Stimulated activated CD4-positive, alpha-beta T cell treated with anti-CD3 and anti-CD28 coated beads, Interleukin-4, amount 100 ng/mL, for 4 hours (primary cell): ENCODE measurements around the gene SLC16A13.
"Not testable (repeated sequence)": the region's sequence is repeated elsewhere in the genome, so short reads cannot be mapped to it uniquely, and the experiment has no call there.

ENCODE experiments used
- DNase-seq, 2 experiments: peaks; one replicate each; pipeline ENCODE4 v3.0.0-alpha.2; 2020

Gene SLC16A13

DNA sequence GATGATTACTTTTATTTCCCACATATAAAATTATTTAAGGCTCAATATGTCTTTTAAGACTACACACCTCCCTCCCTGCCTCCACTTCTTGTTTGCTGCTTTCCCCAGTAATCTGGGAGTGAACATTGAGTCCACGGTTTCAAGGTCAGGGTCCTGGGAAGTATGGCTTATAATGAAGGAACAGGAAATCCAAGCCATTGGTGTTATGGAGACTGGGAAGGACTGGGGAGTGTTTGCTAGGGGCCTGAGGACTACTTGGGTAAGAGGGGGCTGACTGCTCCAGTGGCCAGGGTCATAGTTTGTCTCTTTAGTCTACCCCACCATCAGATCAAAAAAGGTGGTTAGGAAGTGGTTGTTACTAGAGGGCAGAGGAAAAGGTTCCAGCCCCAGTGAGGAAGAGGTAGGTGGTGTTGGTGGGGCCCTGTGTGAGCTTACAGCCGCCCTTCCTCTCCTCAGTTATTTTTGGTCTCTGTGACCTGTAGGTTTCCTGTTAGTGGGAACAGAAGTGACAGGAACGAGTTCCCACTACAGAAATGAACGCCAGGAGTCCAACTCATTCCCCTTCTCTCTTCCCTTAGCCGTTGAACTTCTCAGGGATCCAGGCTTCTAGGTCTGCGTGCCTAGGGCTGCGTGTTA, 742 bp upstream of the SLC16A13 start:
- DNase-seq: peak in 1 of 2 experiments; percentile 47

DNA sequence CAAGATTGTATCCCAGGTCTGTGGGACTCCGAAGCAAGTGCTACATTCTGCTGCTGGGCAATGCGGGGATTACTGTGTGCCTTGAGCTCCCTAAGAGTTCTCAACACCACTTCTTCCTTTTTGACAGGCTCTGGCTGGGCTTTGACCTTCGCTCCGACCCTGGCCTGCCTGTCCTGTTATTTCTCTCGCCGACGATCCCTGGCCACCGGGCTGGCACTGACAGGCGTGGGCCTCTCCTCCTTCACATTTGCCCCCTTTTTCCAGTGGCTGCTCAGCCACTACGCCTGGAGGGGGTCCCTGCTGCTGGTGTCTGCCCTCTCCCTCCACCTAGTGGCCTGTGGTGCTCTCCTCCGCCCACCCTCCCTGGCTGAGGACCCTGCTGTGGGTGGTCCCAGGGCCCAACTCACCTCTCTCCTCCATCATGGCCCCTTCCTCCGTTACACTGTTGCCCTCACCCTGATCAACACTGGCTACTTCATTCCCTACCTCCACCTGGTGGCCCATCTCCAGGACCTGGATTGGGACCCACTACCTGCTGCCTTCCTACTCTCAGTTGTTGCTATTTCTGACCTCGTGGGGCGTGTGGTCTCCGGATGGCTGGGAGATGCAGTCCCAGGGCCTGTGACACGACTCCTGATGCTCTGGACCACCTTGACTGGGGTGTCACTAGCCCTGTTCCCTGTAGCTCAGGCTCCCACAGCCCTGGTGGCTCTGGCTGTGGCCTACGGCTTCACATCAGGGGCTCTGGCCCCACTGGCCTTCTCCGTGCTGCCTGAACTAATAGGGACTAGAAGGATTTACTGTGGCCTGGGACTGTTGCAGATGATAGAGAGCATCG, 2.4 kb downstream of the SLC16A13 start:
- no peak for DNase-seq

DNA sequence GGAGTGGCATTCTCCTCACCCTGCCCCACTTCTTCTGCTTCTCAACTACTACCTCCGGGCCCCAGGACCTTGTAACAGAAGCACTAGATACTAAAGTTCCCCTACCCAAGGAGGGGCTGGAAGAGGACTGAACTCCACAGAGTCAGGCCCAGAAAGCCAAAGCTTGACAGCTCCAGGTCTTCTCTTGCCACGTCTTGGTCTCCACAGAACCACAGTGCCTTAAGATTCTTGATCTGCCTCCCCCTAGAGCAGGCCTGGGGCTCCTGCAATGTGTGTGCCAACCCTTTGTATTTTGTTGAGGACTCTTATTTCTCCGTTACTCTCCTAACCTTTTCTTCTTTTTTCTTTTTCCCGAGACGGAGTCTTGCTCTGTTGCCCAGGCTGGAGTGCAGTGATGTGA, 4.0 kb downstream of the SLC16A13 start:
- DNase-seq: no peak

GRCh38 chr17:7041607-7042500, 6.0 kb downstream of the SLC16A13 start:
- DNase-seq: no peak

DNA sequence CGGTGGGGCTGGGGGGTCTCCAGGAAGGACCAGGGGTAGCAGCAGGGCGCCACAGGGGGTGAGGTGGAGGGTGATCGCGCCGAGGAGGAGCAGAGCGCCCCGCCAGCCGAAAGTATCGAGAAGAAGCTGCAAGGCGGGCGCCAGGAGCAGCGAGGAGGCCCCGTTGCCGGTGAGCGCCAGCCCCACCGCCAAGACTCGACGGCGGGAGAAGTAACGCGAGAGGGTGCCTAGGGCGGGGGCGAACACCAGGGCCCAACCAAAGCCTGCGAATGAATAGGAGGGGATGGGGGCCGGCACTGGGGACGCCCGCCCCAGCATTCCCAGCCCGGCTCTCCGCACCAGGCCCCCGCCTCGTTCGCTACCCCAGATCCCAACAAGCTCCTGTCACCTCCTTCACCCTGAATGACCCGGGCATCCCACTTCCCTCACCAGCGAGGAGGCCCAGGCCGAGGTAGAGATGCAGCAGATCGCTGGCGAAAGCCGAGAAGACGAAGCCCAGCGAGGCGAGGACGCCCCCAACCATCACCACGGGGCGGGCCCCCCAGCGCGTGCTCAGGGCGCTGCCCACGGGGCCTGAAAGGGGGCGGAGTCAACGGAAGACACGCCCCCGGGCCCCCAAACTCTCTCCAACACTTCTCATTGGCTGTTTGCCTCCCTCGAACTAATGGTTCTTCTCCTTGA, 6.8 kb downstream of the SLC16A13 start:
- DNase-seq: peak; percentile 34

DNA sequence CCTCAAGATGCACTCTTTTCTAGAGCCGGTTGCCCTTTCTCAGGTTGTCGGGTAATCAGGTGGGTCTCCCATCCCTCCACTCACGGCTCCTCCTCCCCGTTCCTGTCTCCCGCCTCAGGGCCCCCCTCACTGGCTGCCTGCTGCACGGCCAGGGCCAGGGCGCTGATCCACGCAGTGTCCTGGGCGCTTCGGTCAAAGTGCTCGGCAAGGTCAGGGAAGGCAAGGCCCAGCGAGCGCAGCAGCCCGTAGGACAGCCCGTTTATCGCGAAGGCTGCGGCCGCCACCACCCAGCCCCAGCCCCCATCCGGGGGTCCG, 7.3 kb downstream of the SLC16A13 start:
- no peak for DNase-seq

DNA sequence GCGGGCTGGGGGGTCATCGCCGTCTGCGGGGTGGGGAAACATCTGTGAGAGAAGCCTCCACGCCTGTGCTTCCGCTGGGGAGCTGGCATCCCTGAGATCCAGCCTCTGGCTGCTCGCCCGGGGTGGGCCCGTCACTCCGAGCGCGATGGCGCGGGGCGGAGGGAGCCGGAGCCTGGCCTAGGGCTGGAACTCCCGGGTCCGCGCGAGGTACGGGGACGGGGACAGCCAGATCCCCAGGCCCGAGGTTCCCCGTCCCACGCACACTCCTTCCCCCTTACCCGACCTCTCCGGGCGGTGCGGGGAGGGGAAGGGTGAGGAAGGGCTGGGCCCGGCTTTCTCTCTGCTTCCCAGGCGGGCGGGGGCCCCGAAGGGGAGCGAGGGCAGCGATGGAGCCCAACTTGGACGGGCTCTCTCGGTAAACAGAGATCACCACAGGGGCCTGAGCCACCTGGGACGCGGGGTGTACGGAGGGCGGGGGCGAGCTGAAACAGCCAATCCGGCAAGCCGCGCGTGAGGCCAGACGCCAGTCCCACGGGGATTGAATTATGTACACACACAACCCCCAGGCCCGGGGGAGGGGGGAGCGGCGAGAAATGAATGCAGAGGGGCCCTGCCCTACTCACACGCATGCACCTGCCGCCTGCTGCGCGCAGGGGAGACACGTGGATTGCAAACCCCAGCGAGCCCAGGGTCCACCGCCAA, 7.8 kb downstream of the SLC16A13 start, which contains the start of gene SLC16A11:
Gene SLC16A11, minus strand, starts transcription at position 596 of the 702 bp plus-strand sequence. Its CDS starts 579 bp downstream, at position 17.
- peak; percentile 28 to 35 for DNase-seq

DNA sequence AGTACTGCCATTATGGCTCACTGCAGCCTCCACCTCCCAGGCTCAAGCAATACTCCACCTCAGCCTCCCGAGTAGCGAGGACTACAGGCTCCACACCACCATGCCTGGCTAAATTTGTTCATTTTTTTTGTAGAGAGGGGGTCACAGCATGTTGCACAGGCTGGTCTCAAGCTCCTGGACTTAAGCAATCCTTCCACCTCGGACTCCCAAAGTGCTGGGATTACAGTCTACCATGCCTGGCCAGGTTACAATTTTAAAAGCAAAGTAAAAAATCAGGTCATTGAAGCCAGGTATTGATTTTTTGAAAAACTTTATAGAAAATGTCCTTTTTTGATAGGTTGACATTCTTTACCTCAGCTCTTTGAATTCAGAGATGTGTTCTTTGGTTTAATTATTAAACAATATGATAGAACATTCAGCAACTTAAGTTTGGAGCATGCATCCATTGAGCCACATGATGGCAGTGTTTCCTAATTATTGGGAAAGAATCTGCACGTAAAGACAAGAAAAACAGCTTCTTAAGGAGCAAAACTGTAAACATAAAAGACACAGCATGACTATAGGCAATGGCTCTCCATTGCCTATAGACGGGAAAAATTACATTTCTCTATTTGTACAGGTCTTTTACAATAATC, 9.8 kb downstream of the SLC16A13 start:
- peak in 1 of 2 experiments; percentile 38 for DNase-seq

DNA sequence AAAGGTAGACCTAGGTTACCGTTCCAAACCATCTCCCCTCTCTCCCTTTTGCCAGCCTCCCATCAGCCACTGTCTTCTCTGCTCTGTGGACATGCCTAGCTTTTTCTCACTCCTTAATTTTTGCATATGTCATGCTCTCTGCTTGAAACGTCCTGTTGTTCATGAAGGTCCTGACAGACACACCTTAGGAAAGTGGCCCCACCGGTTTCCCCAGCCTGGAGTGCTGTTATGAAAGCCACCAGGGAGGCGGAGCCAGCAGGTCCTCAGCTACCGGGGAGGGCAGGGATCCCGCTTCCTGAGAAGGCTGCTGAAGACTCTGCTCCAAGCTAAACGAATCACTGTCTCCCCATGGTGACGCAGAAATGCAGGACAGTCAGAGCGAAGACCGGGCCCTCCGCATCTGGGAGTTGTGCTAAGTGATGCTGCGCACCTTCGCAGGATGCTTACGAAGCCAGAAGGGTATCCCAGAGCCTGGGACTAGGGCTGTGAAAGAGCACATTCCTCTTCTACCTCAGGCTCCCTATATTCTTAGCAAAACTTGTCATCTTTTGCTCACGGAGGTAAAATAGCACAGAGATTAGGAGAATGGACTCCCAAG, 10.4 kb downstream of the SLC16A13 start:
- peak in 1 of 2 experiments; percentile 19 for DNase-seq

DNA sequence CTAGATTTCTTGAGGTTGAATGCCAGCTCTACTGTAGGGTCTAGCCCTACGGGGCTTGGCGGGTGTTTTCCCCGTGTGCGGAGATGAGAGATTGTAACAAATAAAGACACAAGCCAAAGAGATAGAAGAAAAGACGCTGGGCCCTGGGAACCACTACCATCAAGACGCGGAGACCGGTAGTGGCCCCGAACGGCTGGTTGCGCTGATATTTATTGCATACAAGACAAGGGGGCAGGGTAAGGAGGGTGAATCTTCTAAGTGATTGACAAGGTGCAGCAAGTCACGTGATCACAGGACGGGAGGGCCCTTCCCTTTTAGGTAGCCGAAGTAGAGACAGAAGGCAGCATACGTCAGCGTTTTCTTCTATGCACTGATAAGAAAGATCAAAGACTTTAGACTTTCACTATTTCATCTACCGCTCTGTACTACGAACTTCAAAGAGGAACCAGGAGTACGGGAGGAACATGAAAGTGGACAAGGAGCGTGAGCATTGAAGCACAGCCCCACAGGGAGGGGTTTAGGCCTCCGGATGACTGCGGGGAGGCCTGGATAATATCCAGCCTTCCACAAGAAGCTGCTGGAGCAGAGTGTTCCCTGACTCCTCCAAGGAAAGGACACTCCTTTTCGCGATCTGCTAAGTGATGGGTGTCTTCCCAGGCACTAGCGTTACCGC, 11.0 kb downstream of the SLC16A13 start:
- DNase-seq: peak; percentile 52 to 78

GRCh38 chr17:7047566-7047965, 11.8 kb downstream of the SLC16A13 start:
- DNase-seq: no peak

DNA sequence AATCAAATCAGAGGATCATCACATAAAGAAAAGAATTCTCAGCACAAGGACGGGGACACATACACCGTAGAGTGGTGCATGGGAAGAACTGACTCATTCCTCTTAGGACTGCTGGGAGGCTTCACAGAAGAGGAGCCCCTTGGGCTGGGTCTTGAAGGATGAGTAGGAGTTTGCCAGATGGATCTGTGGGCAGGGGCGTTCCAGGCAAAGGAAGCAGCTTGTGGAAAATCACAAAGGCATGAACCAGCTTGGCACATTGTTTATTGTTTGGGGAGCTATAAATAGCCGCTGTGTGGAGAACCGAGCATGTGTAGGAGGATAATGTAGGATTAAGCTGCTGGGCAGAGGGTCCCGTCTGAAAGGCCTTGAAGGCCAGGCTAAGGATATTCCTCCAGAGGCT, 13.2 kb downstream of the SLC16A13 start:
- no peak for DNase-seq

DNA sequence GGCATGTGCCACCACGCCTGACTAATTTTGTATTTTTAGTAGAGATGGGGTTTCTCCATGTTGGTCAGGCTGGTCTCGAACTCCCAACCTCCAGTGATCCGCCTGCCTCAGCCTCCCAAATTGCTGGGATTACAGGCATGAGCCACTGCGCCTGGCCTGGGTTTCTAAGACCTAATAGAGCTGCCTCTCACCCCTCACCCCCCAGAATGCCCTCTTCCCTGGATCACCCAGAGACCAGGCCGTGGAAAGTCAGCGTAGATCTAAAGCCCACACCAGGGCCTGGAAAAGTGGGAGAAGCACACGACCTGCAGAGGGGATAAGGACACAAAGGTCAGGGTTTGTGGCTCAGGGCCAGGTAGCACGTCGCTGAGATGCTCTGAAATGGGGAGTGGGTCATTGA, 14.8 kb downstream of the SLC16A13 start:
- DNase-seq: not testable (repeated sequence)

GRCh38 chr17:7056386-7056785, 20.6 kb downstream of the SLC16A13 start:
- DNase-seq: no peak

DNA sequence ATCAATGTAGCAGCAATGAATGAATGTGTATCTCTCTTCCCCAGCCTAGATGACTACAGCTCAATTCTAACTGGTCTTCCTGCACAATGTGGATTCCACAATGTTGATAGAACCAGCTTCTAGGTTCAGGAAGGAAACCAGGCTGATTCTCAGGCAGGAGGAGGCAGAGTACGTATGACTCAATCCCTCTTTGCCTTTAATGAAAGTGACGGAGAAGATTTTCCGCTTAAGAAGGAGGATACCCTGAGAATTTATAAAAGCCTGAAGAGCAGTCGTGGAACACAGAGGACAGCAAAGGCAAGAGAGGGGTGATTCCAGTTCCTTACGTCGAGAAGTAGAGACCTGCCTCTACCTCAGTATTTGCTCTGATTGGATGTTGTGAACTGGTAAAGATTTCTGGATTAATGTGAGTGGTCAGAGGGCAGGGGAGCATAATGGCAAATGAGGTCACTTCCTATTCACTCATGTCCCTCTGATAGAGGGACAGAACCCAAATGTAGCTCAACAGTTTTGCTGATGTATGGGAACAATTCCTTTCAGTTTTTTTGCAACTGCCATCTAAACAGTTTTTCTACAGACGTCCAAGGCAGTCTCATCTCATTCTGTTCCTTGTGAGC, 23.1 kb downstream of the SLC16A13 start:
- DNase-seq: no peak

- peak in 1 of 2 experiments; percentile 62 for DNase-seq
These were observed 24.5 kb downstream of the SLC16A13 start for GRCh38 chr17:7060165-7060891.

DNA sequence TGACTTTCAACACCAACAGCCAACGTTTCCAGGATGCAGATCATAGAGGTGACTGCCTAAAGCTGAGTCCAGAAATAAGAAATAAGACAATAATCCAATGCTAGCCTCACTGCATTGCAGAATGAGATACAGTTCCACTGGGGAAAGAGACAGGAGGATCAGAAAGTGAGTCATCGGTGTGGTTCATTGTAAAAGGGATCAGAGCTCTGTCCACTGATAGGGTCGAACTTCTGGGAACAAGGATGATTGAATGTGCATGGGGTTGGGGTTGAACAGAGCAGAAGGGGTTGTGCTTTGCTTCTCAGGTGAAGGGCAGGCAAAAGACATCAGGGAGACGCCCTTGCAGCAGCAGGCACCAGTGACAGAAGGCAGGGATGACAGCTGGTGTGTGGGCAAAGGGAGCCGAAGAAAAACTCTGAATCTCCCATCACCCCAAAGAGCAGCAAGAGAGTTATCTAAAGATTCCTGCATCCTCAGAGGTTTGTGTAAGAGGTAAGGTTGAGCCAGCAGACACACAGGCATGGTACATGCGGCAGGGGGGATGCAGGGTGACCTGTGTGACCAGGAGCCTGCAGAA, 27.8 kb downstream of the SLC16A13 start:
- no peak for DNase-seq

DNA sequence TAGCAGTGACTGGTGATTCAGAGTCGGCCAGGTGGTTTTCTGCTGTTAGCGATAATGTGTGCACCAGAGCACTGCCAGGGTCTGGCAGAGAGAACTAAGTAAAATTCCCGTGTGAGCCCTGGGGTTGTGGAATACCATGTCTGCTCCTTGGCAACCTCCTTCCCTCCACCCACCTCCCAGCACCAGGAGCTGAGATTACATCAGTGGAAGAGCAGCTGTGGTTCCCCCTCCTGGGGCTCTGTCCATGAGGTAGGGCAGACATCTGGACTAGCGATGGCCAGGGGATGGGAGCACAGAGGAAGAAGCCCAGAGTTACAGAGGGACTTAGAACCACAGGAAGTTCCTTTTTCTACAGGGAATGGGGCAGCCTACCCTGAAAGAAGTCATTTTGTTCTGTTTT, 28.4 kb downstream of the SLC16A13 start:
- DNase-seq: no peak

DNA sequence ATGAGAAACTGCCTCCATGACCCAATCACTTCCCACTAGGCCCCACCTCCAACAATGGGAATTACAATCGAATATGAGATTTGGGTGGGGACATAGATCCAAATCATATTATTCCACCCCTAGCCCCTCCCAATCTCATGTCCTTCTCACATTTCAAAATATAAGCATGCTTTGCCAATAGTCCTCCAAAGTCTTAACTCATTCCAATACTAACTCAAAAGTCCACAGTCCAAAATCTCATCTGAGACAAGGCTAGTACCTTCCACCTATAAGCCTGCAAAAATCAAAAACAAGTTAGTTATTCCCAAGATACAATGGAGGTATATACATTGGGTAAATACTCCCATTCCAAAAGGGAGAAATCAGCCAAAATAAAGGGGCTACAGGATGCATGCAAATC, 31.4 kb downstream of the SLC16A13 start:
- DNase-seq: no peak
